ENCODE data around the gene TMUB2. TPM values are rescaled to one million over a fixed set of nuclear protein-coding genes. Genes with fewer than 3 reads are reported as not detected.

The TMUB2 gene
- total RNA-seq, 1 donor from 2014 or later = 34.9 TPM

GRCh38 chr17:44191941-44192496, 5.2 kb downstream of the TMUB2 start:
- TF ChIP-seq CTCF (IDR thresholded peaks at IDR 0.05) (no peak), POLR2A (IDR thresholded peaks at IDR 0.05) (no peak), POLR2AphosphoS5 (IDR thresholded peaks at IDR 0.05; ENCODE audit: insufficient read depth in 1 of 2, low read depth in 1 of 2) (no peak)
- no peaks in the 10 kb centered on the region for H3K9me3 ChIP-seq
- no peak overlapping the region for H3K27ac ChIP-seq
- intact Hi-C loops (cut with DNase I) = no loop called here
- peaks cover 16% of the 10 kb centered on the region for H3K4me1 ChIP-seq
- no peaks in the 10 kb centered on the region for H3K27me3 ChIP-seq
- no peak overlapping the region for H3K4me3 ChIP-seq
- peaks cover 0 to 40% of the 10 kb centered on the region in 2 donors for H3K36me3 ChIP-seq
- no peak for DNase-seq (ENCODE audit: extremely low spot score in 2 of 2)

DNA sequence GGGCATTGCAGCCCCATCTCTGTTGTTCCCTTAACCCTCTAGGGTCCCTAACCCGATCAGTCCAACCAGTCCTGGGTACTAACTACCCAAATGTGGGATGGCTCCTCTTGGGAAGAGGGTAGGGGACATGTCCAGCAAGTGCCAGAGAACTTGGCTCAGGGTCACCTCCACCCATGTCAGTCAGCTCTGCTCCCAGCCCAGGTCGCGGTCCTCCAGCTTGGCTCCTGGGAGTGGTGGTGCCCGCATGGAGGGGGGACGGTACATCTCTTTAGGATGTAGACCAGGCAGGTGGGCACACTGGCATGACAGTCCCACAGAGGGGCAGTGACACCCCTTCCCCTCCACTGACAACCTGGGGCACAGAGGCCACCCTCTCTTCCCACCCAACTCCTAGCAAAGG, 6.0 kb downstream of the TMUB2 start:
- intact Hi-C loops (cut with DNase I) = no loop called here
- H3K36me3 ChIP-seq = peaks cover 0 to 40% of the 10 kb centered on the region in 2 donors
- no peaks in the 10 kb centered on the region for H3K9me3 ChIP-seq
- TF ChIP-seq CTCF (IDR thresholded peaks at IDR 0.05) = no peak
- no peak for TF ChIP-seq POLR2A (IDR thresholded peaks at IDR 0.05)
- no peak for TF ChIP-seq POLR2AphosphoS5 (IDR thresholded peaks at IDR 0.05; ENCODE audit: insufficient read depth in 1 of 2, low read depth in 1 of 2)
- H3K27ac ChIP-seq = no peak overlapping the region
- H3K27me3 ChIP-seq = no peaks in the 10 kb centered on the region
- DNase-seq (ENCODE audit: extremely low spot score in 2 of 2) = no peak
- peaks cover 16% of the 10 kb centered on the region for H3K4me1 ChIP-seq
- no peak overlapping the region for H3K4me3 ChIP-seq

DNA sequence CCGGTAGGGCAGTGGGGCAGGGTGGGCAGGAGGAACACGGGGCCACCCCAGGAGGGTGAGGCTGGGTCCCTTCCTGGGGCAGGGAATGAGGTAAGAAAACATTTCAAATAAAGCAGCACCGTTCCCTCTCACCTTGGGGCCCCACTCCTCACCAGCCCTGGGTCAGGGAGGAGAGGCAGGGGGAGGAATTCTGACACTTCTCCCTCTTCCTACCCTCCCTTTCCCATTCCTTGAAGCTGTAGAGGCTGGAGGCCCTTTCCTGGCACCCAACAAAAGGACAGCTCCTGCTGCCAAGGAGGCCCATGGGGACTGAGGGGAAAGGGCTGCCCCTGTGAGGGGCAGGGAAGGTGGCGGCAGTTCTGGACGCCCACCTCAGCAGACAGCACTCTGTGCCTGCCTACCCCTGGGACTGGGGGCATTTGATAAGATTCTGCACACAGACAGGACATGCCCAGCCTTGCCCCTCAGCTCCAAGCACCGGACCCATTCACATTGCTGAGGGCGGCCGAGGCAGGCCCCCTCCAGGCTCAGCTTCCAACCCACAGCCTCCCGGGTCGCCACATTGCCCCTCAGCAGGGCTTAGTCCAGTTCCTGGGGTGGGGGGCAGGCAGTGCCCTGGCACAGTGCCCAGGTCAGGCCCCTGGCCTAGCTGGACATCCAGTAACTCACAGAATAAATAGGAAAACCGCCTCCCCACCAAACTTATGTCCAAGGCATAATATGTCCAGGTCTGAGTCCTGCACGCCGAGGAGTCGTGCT, 6.7 kb downstream of the TMUB2 start:
- no peaks in the 10 kb centered on the region for H3K9me3 ChIP-seq
- H3K27ac ChIP-seq = no peak overlapping the region
- H3K4me3 ChIP-seq = no peak overlapping the region
- TF ChIP-seq CTCF (IDR thresholded peaks at IDR 0.05) (no peak), POLR2A (IDR thresholded peaks at IDR 0.05) (no peak)
- H3K4me1 ChIP-seq = peaks cover 16% of the 10 kb centered on the region
- no peak for DNase-seq (ENCODE audit: extremely low spot score in 2 of 2)
- intact Hi-C loops (cut with DNase I) = no loop called here
- no peaks in the 10 kb centered on the region for H3K27me3 ChIP-seq
- peaks cover 0 to 40% of the 10 kb centered on the region in 2 donors for H3K36me3 ChIP-seq

GRCh38 chr17:44197107-44197506, 10.3 kb downstream of the TMUB2 start:
- no peak overlapping the region for H3K27ac ChIP-seq

More at GRCh38 chr17:44197107-44197506, 10.3 kb downstream of the TMUB2 start:
- no peaks in the 10 kb centered on the region for H3K9me3 ChIP-seq
- intact Hi-C loops (cut with DNase I) = no loop called here
- H3K27me3 ChIP-seq = no peaks in the 10 kb centered on the region
- TF ChIP-seq CTCF (IDR thresholded peaks at IDR 0.05) = no peak
- no peak for TF ChIP-seq POLR2AphosphoS5 (IDR thresholded peaks at IDR 0.05; ENCODE audit: insufficient read depth in 1 of 2, low read depth in 1 of 2)
- TF ChIP-seq POLR2A (IDR thresholded peaks at IDR 0.05) = no peak
- H3K4me3 ChIP-seq = no peak overlapping the region
- peaks cover 23% of the 10 kb centered on the region for H3K4me1 ChIP-seq
- H3K36me3 ChIP-seq = peaks cover 0 to 25% of the 10 kb centered on the region in 2 donors
- DNase-seq (ENCODE audit: extremely low spot score in 2 of 2) = no peak

Measured in vagina (tissue), 2 donors.